ENCODE measurements around the gene FOXJ2. TPM values are rescaled to one million over a fixed set of nuclear protein-coding genes. Genes with fewer than 3 reads are reported as not detected.
"Not testable (repeated sequence)": the region's sequence is repeated elsewhere in the genome, so short reads cannot be mapped to it uniquely, and the experiment has no call there.

Gene FOXJ2
- polyA plus RNA-seq, 4 donors, result 3.8 to 11.1 (median 5.4) TPM

DNA sequence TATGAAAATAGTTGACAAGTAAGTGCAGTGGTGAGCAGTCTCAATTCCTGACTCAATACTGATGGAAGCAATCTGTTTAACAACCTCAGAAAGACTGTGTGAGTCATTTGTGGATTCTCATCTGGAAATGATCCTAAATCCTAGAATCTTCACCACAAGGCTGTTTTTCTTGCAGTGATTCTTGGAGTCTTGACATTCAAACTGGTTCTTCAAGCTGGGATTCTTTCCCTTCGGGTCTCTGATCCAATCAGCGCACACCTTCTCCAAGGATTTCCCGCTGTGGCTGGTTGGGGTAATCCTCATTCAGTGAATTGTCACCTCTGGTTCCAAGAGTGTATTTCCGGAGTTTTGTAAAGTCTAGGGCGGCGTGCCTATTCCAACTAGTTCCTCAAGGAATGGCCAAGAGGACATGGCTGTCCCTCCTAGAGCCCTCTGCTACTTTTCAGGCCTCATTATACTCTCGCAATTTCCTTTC lies 37.7 kb upstream of the FOXJ2 start:
- H3K27ac ChIP-seq (ENCODE audit: low read depth in 1 of 3, low read length in 2 of 3), result peak overlapping the region in 1 of 3 donors; percentile 36
- H3K4me3 ChIP-seq (ENCODE audit: low read depth in 1 of 3, low read length in 3 of 3), result no peak overlapping the region
- H3K9me3 ChIP-seq (ENCODE audit: control insufficient read depth in 2 of 2, insufficient read depth in 1 of 2, low read depth in 1 of 2, low read length in 1 of 2), result peaks cover 0 to 11% of the 10 kb centered on the region in 2 donors
- FAIRE-seq (no peak), DNase-seq (no peak)
- H3K27me3 ChIP-seq (ENCODE audit: control insufficient read depth in 3 of 3, insufficient read depth in 3 of 3, low read length in 3 of 3), result no peaks in the 10 kb centered on the region
- WGBS, 3 donors, result 69 to 78% (median 72%) methylated on average over 7 of the region's 7 CpGs
- H3K4me1 ChIP-seq (ENCODE audit: control insufficient read depth in 3 of 3, insufficient read depth in 2 of 3, low read depth in 1 of 3, low read length in 2 of 3), result no peaks in the 10 kb centered on the region
- no peaks in the 10 kb centered on the region for H3K36me3 ChIP-seq (ENCODE audit: control insufficient read depth in 3 of 3, insufficient read depth in 2 of 3, low read depth in 1 of 3, low read length in 3 of 3)

DNA sequence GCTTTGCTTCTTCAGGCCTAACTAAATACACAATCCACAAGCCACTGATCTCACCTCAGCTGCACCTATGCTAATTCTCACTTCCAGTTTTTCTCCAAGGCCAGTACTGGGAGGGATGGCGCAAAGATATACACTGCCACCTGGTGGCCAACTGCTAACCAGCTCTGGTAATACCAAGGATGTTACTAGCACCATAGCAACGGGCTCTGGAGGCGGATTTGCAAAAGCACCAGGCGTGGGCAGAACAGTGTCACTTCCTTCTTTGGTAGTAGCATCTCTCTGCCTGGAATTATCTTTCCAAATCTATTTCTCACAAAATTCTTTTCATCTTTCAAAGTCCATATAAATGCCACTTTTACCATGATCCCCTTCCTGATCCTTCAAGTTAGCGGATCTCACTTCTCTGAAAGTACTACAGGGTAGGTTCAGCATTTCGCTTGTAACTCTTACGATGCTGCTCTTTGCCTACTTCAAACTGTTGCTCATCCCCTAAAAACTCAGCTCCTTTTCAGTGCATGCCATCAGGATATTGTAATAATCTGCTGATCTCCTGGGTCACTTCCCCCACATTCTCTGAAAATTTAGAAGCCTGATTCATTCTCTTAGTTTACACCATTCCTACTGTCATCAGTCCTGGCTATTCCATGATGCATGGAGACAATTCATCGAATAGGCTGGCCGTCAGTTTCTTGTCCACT lies 37.1 kb upstream of the FOXJ2 start:
- Histone ChIP-seq H3K36me3 (ENCODE audit: control insufficient read depth in 3 of 3, insufficient read depth in 2 of 3, low read depth in 1 of 3, low read length in 3 of 3) (no peaks in the 10 kb centered on the region), H3K4me3 (ENCODE audit: low read depth in 1 of 3, low read length in 3 of 3) (no peak overlapping the region), H3K4me1 (ENCODE audit: control insufficient read depth in 3 of 3, insufficient read depth in 2 of 3, low read depth in 1 of 3, low read length in 2 of 3) (no peaks in the 10 kb centered on the region), H3K9me3 (ENCODE audit: control insufficient read depth in 2 of 2, insufficient read depth in 1 of 2, low read depth in 1 of 2, low read length in 1 of 2) (peaks cover 0 to 11% of the 10 kb centered on the region in 2 donors), H3K27me3 (ENCODE audit: control insufficient read depth in 3 of 3, insufficient read depth in 3 of 3, low read length in 3 of 3) (no peaks in the 10 kb centered on the region), H3K27ac (ENCODE audit: low read depth in 1 of 3, low read length in 2 of 3) (peak overlapping the region in 1 of 3 donors; percentile 36)
- DNase-seq (peak; percentile 58 to 67), FAIRE-seq (no peak)
- 41 to 45% (median 43%) methylated on average over 9 of the region's 9 CpGs for WGBS, 3 donors

DNA sequence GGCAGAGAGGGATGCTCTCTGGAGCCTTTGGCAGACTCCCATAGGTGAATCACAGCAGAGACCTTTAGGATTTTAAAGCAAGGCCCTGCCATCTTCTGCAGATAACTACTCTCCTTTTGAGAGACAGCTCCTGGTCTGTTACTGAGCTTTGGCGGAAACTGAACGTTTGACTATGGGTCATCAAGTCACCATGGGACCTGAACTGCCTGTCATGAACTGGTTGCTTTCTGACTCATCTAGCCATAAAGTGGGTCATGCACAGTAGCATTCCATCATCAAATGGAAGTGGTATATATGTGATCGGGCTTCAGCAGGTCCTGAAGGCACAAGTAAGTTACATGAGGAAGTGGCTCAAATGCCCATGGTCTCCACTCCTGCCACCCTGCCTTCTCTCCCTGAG lies 31.7 kb upstream of the FOXJ2 start:
- H3K4me3 ChIP-seq (ENCODE audit: low read depth in 1 of 3, low read length in 3 of 3); H3K4me1 ChIP-seq (ENCODE audit: control insufficient read depth in 3 of 3, insufficient read depth in 2 of 3, low read depth in 1 of 3, low read length in 2 of 3); H3K27me3 ChIP-seq (ENCODE audit: control insufficient read depth in 3 of 3, insufficient read depth in 3 of 3, low read length in 3 of 3); H3K36me3 ChIP-seq (ENCODE audit: control insufficient read depth in 3 of 3, insufficient read depth in 2 of 3, low read depth in 1 of 3, low read length in 3 of 3); FAIRE-seq; H3K27ac ChIP-seq (ENCODE audit: low read depth in 1 of 3, low read length in 2 of 3); DNase-seq: not testable (repeated sequence)
- 63 to 80% (median 74%) methylated on average over 3 of the region's 3 CpGs for WGBS, 3 donors
- H3K9me3 ChIP-seq (ENCODE audit: control insufficient read depth in 2 of 2, insufficient read depth in 1 of 2, low read depth in 1 of 2, low read length in 1 of 2), result peaks cover 0 to 11% of the 10 kb centered on the region in 2 donors

DNA sequence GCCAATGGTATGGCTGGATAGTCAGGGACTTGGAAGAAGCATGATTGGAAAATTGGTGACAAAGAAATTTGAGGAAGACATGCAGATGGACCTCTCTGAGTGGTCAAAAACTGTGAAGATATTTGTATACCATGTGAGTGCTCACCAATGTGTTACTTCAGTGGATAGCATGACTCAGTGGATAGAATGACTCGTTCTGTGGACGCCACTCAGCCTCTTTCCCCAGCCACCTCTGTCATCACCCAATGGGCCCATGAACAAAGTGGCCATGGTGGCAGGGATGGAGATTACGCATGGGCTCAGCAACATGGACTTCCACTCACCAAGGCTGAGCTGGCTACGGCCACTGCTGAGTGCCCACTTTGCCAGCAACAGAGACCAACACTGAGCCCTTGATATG lies 31.0 kb upstream of the FOXJ2 start:
- not testable (repeated sequence) for H3K4me1 ChIP-seq (ENCODE audit: control insufficient read depth in 3 of 3, insufficient read depth in 2 of 3, low read depth in 1 of 3, low read length in 2 of 3); H3K27me3 ChIP-seq (ENCODE audit: control insufficient read depth in 3 of 3, insufficient read depth in 3 of 3, low read length in 3 of 3); H3K4me3 ChIP-seq (ENCODE audit: low read depth in 1 of 3, low read length in 3 of 3); H3K36me3 ChIP-seq (ENCODE audit: control insufficient read depth in 3 of 3, insufficient read depth in 2 of 3, low read depth in 1 of 3, low read length in 3 of 3); DNase-seq; FAIRE-seq; H3K27ac ChIP-seq (ENCODE audit: low read depth in 1 of 3, low read length in 2 of 3)
- peaks cover 0 to 11% of the 10 kb centered on the region in 2 donors for H3K9me3 ChIP-seq (ENCODE audit: control insufficient read depth in 2 of 2, insufficient read depth in 1 of 2, low read depth in 1 of 2, low read length in 1 of 2)
- WGBS, 3 donors, result 85 to 91% (median 86%) methylated on average over 4 of the region's 4 CpGs

DNA sequence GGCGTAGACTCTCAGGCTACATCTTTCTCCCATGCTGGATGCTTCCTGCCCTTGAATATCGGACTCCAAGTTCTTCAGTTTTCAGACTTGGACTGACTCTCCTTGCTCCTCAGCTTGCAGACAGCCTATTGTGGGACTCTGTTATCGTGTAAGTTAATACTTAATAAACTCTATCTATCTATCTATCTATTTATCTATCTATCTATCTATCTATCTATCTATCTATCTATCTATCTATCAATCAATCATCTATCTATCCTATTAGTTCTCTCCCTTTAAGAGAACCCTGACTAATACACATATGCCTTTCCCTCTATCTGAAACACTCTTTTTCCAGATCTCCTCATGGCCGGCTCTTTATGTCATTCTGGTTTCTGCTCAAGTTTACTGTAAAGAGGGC lies 27.6 kb upstream of the FOXJ2 start:
- not testable (repeated sequence) for FAIRE-seq, DNase-seq
- 82 to 92% (median 84%) methylated on average over 4 of the region's 4 CpGs for WGBS, 3 donors

DNA sequence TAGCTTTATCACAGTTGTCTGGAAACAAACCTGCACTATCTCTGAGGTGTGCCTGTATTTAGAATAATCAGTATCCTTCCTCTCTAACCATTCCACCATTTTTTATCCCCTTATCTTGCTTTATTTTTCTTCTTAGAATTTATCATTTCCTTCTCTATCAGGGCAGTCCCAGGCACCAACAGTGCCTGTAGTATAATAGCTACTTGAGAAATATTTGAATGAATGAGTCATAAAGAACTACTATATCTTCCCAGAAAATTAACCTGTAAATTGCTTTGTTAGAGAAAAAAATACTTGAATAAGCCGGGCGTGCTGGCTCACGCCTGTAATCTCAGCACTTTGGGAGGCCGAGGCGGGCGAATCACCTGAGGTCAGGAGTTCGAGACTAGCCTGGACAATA lies 21.2 kb upstream of the FOXJ2 start:
- Histone ChIP-seq H3K4me1 (ENCODE audit: control insufficient read depth in 3 of 3, insufficient read depth in 2 of 3, low read depth in 1 of 3, low read length in 2 of 3) (no peaks in the 10 kb centered on the region), H3K4me3 (ENCODE audit: low read depth in 1 of 3, low read length in 3 of 3) (no peak overlapping the region), H3K9me3 (ENCODE audit: control insufficient read depth in 2 of 2, insufficient read depth in 1 of 2, low read depth in 1 of 2, low read length in 1 of 2) (no peaks in the 10 kb centered on the region), H3K36me3 (ENCODE audit: control insufficient read depth in 3 of 3, insufficient read depth in 2 of 3, low read depth in 1 of 3, low read length in 3 of 3) (no peaks in the 10 kb centered on the region), H3K27me3 (ENCODE audit: control insufficient read depth in 3 of 3, insufficient read depth in 3 of 3, low read length in 3 of 3) (peaks cover 0 to 12% (median 3%) of the 10 kb centered on the region in 3 donors), H3K27ac (ENCODE audit: low read depth in 1 of 3, low read length in 2 of 3) (no peak overlapping the region)
- DNase-seq, result no peak
- 45 to 67% (median 54%) methylated on average over 7 of the region's 7 CpGs for WGBS, 3 donors
- no peak for FAIRE-seq

More for the DNA sequence above, 27.6 kb upstream of the FOXJ2 start:
- H3K27me3 ChIP-seq (ENCODE audit: control insufficient read depth in 3 of 3, insufficient read depth in 3 of 3, low read length in 3 of 3); H3K27ac ChIP-seq (ENCODE audit: low read depth in 1 of 3, low read length in 2 of 3); H3K4me1 ChIP-seq (ENCODE audit: control insufficient read depth in 3 of 3, insufficient read depth in 2 of 3, low read depth in 1 of 3, low read length in 2 of 3); H3K36me3 ChIP-seq (ENCODE audit: control insufficient read depth in 3 of 3, insufficient read depth in 2 of 3, low read depth in 1 of 3, low read length in 3 of 3); H3K4me3 ChIP-seq (ENCODE audit: low read depth in 1 of 3, low read length in 3 of 3); H3K9me3 ChIP-seq (ENCODE audit: control insufficient read depth in 2 of 2, insufficient read depth in 1 of 2, low read depth in 1 of 2, low read length in 1 of 2): not testable (repeated sequence)

DNA sequence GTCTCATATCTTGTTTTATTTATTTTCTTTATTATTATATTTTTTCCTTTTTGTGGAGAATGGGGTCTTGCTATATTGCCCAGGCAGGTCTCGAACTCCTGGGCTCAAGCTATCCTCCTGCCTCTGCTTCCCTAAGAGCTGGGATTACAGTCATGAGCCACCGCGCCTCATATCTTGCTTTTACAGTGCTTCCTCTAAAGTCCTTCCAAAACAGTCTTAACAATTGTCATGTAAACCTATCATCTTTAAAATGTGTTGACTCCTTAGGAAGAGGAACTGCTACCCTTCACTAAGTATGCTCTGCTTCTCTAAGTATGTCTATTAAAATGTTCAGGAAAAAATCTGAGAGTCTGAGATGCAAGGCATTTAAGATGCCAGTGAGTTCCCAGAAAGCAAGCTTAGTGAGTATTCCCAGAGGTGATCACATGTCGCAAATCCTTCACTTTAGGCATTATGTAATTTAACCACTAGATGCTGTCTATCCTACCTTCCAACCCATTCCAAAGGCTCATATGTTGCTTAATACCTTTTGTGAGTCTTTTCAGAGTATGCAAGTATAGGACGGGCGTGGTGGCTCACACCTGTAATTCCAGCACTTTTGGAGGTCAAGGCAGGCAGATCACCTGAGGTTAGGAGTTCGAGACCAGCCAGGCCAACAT lies 19.7 kb upstream of the FOXJ2 start:
- DNase-seq, result no peak
- no peaks in the 10 kb centered on the region for H3K36me3 ChIP-seq (ENCODE audit: control insufficient read depth in 3 of 3, insufficient read depth in 2 of 3, low read depth in 1 of 3, low read length in 3 of 3)
- H3K9me3 ChIP-seq (ENCODE audit: control insufficient read depth in 2 of 2, insufficient read depth in 1 of 2, low read depth in 1 of 2, low read length in 1 of 2), result no peaks in the 10 kb centered on the region
- peaks cover 0 to 23% (median 3%) of the 10 kb centered on the region in 3 donors for H3K27me3 ChIP-seq (ENCODE audit: control insufficient read depth in 3 of 3, insufficient read depth in 3 of 3, low read length in 3 of 3)
- H3K4me1 ChIP-seq (ENCODE audit: control insufficient read depth in 3 of 3, insufficient read depth in 2 of 3, low read depth in 1 of 3, low read length in 2 of 3), result no peaks in the 10 kb centered on the region
- no peak overlapping the region for H3K27ac ChIP-seq (ENCODE audit: low read depth in 1 of 3, low read length in 2 of 3)
- 73 to 86% (median 79%) methylated on average over 7 of the region's 7 CpGs for WGBS, 3 donors
- H3K4me3 ChIP-seq (ENCODE audit: low read depth in 1 of 3, low read length in 3 of 3), result no peak overlapping the region
- FAIRE-seq, result no peak

DNA sequence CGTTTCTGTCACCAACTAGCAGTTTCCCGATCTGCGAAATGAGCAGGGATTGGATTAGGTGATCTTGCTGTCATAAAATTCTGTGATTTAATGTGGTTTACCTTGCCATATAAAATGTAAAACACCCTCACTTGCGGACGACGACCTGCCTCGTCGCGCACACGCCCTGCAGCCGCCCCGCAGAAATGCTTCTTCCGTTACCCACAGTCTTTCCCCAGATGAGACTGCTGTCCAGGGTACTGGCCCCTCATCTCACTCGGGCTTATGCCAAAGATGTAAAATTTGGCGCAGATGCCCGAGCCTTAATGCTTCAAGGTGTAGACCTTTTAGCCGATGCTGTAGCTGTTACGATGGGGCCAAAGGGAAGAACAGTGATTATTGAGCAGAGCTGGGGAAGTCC lies 17.7 kb upstream of the FOXJ2 start:
- Histone ChIP-seq H3K27ac (ENCODE audit: low read depth in 1 of 3, low read length in 2 of 3) (no peak overlapping the region), H3K4me3 (ENCODE audit: low read depth in 1 of 3, low read length in 3 of 3) (no peak overlapping the region), H3K36me3 (ENCODE audit: control insufficient read depth in 3 of 3, insufficient read depth in 2 of 3, low read depth in 1 of 3, low read length in 3 of 3) (no peaks in the 10 kb centered on the region), H3K4me1 (ENCODE audit: control insufficient read depth in 3 of 3, insufficient read depth in 2 of 3, low read depth in 1 of 3, low read length in 2 of 3) (no peaks in the 10 kb centered on the region), H3K9me3 (ENCODE audit: control insufficient read depth in 2 of 2, insufficient read depth in 1 of 2, low read depth in 1 of 2, low read length in 1 of 2) (no peaks in the 10 kb centered on the region), H3K27me3 (ENCODE audit: control insufficient read depth in 3 of 3, insufficient read depth in 3 of 3, low read length in 3 of 3) (peaks cover 0 to 37% (median 10%) of the 10 kb centered on the region in 3 donors)
- FAIRE-seq (no peak), DNase-seq (no peak)
- 51 to 64% (median 62%) methylated on average over 18 of the region's 18 CpGs for WGBS, 3 donors
